GM18873 (cell line): Measurements from ENCODE around the gene PERM1.
"Not testable (repeated sequence)": the region's sequence is repeated elsewhere in the genome, so short reads cannot be mapped to it uniquely, and the experiment has no call there.

Source experiments
- ATAC-seq: cut with Tn5 transposase; IDR thresholded peaks from one replicate; pipeline ENCODE4 v1.9.1; 2021; ENCODE audit warnings: mild to moderate bottlenecking, moderate library complexity, moderate number of reproducible peaks; ENCODE audit not compliant: unreplicated experiment, low FRiP score

Gene PERM1

GRCh38 chr1:978835-979743, 2.8 kb downstream of the PERM1 start:
- ATAC-seq, result no peak

- no peak for ATAC-seq
Measured at GRCh38 chr1:978069-978834, 3.6 kb downstream of the PERM1 start.

- not testable (repeated sequence) for ATAC-seq
Measured at GRCh38 chr1:976791-977190, 5.1 kb downstream of the PERM1 start.

GRCh38 chr1:975896-976683, 5.8 kb downstream of the PERM1 start:
- no peak for ATAC-seq

- ATAC-seq, result no peak
Measured at GRCh38 chr1:975365-975764, 6.5 kb downstream of the PERM1 start.

GRCh38 chr1:974687-975328, 7.1 kb downstream of the PERM1 start:
- ATAC-seq, result no peak

GRCh38 chr1:974293-974640, 7.6 kb downstream of the PERM1 start:
- ATAC-seq, result no peak

GRCh38 chr1:973459-974292, 8.2 kb downstream of the PERM1 start:
- no peak for ATAC-seq

GRCh38 chr1:972726-973458, 9.0 kb downstream of the PERM1 start:
- ATAC-seq, result no peak

- ATAC-seq, result no peak
Measured at GRCh38 chr1:971751-972506, 10.0 kb downstream of the PERM1 start.

- ATAC-seq, result no peak
Measured at GRCh38 chr1:970973-971730, 10.7 kb downstream of the PERM1 start.

GRCh38 chr1:970242-970972, 11.5 kb downstream of the PERM1 start:
- ATAC-seq, result no peak

- no peak for ATAC-seq
Measured at GRCh38 chr1:969260-969855, 12.5 kb downstream of the PERM1 start.

- no peak for ATAC-seq
Measured at GRCh38 chr1:967466-968343, 14.2 kb downstream of the PERM1 start.

GRCh38 chr1:966704-967300, 15.1 kb downstream of the PERM1 start:
- ATAC-seq, result no peak
